Ecto neural progenitor cell (in vitro differentiated cells): Measurements from ENCODE around the gene SLC30A5.

Experiments used
- DNase-seq: peaks from one replicate; pipeline ENCODE4 v3.0.0-alpha.2; 2018; ENCODE audit warnings: low spot score

SLC30A5 gene

GRCh38 chr5:69167929-69168328 is 74.1 kb downstream of the SLC30A5 start:
- no peak for DNase-seq

- no peak for DNase-seq
Measured at GRCh38 chr5:69170495-69170894, 76.7 kb downstream of the SLC30A5 start.

- DNase-seq = no peak
Measured at GRCh38 chr5:69170969-69171368, 77.2 kb downstream of the SLC30A5 start.
